ENCODE data around the gene CTRB2.

CTRB2 gene

GRCh38 chr16:75192606-75193264 lies 14.2 kb downstream of the CTRB2 start:
- Mint-ChIP-seq H3K27me3 (peaks cover 44% of the 10 kb centered on the region), H3K4me3 (no peak overlapping the region), H3K9me3 (no peaks in the 10 kb centered on the region), H3K27ac (ENCODE audit: low read depth) (no peak overlapping the region), H3K4me1 (no peaks in the 10 kb centered on the region), H3K36me3 (ENCODE audit: insufficient read depth) (no peaks in the 10 kb centered on the region)
- ATAC-seq (replicated peaks; ENCODE audit: extremely low read depth, poor library complexity, severe bottlenecking): no peak
- DNase-seq (ENCODE audit: low spot score in 2 of 2): no peak

- H3K27ac Mint-ChIP-seq (ENCODE audit: low read depth): no peak overlapping the region
- no peak overlapping the region for H3K4me3 Mint-ChIP-seq
- ATAC-seq (replicated peaks; ENCODE audit: extremely low read depth, poor library complexity, severe bottlenecking) (no peak), DNase-seq (ENCODE audit: low spot score in 2 of 2) (no peak)
- H3K4me1 Mint-ChIP-seq: no peaks in the 10 kb centered on the region
- no peaks in the 10 kb centered on the region for H3K9me3 Mint-ChIP-seq
- no peaks in the 10 kb centered on the region for H3K36me3 Mint-ChIP-seq (ENCODE audit: insufficient read depth)
- peaks cover 46% of the 10 kb centered on the region for H3K27me3 Mint-ChIP-seq
Measured at GRCh38 chr16:75189638-75190245, 17.2 kb downstream of the CTRB2 start.

- H3K27ac Mint-ChIP-seq (ENCODE audit: low read depth): no peak overlapping the region
- ATAC-seq (replicated peaks; ENCODE audit: extremely low read depth, poor library complexity, severe bottlenecking) (no peak), DNase-seq (ENCODE audit: low spot score in 2 of 2) (no peak)
- H3K36me3 Mint-ChIP-seq (ENCODE audit: insufficient read depth): no peaks in the 10 kb centered on the region
- H3K4me3 Mint-ChIP-seq: no peak overlapping the region
- H3K4me1 Mint-ChIP-seq: no peaks in the 10 kb centered on the region
- H3K27me3 Mint-ChIP-seq: peaks cover 50% of the 10 kb centered on the region
- no peaks in the 10 kb centered on the region for H3K9me3 Mint-ChIP-seq
Measured at GRCh38 chr16:75188832-75189477, 18.0 kb downstream of the CTRB2 start.

GRCh38 chr16:75181630-75182029 lies 25.3 kb downstream of the CTRB2 start:
- no peak for ATAC-seq (replicated peaks; ENCODE audit: extremely low read depth, poor library complexity, severe bottlenecking)
- Mint-ChIP-seq H3K4me1 (no peaks in the 10 kb centered on the region), H3K9me3 (peaks cover 15% of the 10 kb centered on the region), H3K27me3 (peaks cover 16% of the 10 kb centered on the region), H3K27ac (ENCODE audit: low read depth) (no peak overlapping the region), H3K4me3 (no peak overlapping the region), H3K36me3 (ENCODE audit: insufficient read depth) (no peaks in the 10 kb centered on the region)
- no peak for DNase-seq (ENCODE audit: low spot score in 2 of 2)

GRCh38 chr16:75179208-75179607 lies 27.8 kb downstream of the CTRB2 start:
- Mint-ChIP-seq H3K27me3 (no peaks in the 10 kb centered on the region), H3K9me3 (peaks cover 22% of the 10 kb centered on the region), H3K27ac (ENCODE audit: low read depth) (no peak overlapping the region), H3K36me3 (ENCODE audit: insufficient read depth) (no peaks in the 10 kb centered on the region), H3K4me3 (no peak overlapping the region), H3K4me1 (no peaks in the 10 kb centered on the region)
- DNase-seq (ENCODE audit: low spot score in 2 of 2): no peak
- ATAC-seq (replicated peaks; ENCODE audit: extremely low read depth, poor library complexity, severe bottlenecking): no peak

GRCh38 chr16:75176926-75177325 lies 30.0 kb downstream of the CTRB2 start:
- Mint-ChIP-seq H3K4me3 (no peak overlapping the region), H3K9me3 (peaks cover 40% of the 10 kb centered on the region), H3K27ac (ENCODE audit: low read depth) (no peak overlapping the region), H3K4me1 (no peaks in the 10 kb centered on the region), H3K27me3 (no peaks in the 10 kb centered on the region), H3K36me3 (ENCODE audit: insufficient read depth) (no peaks in the 10 kb centered on the region)
- DNase-seq (ENCODE audit: low spot score in 2 of 2) (no peak), ATAC-seq (replicated peaks; ENCODE audit: extremely low read depth, poor library complexity, severe bottlenecking) (no peak)

- Mint-ChIP-seq H3K36me3 (ENCODE audit: insufficient read depth) (peaks cover 2% of the 10 kb centered on the region), H3K4me3 (no peak overlapping the region), H3K4me1 (no peaks in the 10 kb centered on the region), H3K9me3 (peaks cover 43% of the 10 kb centered on the region), H3K27me3 (no peaks in the 10 kb centered on the region), H3K27ac (ENCODE audit: low read depth) (no peak overlapping the region)
- DNase-seq (ENCODE audit: low spot score in 2 of 2) (no peak), ATAC-seq (replicated peaks; ENCODE audit: extremely low read depth, poor library complexity, severe bottlenecking) (no peak)
Measured at GRCh38 chr16:75175074-75175473, 31.9 kb downstream of the CTRB2 start.

- no peak for ATAC-seq (replicated peaks; ENCODE audit: extremely low read depth, poor library complexity, severe bottlenecking)
- H3K9me3 Mint-ChIP-seq: peaks cover 50% of the 10 kb centered on the region
Measured at GRCh38 chr16:75172578-75172977, 34.4 kb downstream of the CTRB2 start.

GRCh38 chr16:75169899-75170405 lies 37.0 kb downstream of the CTRB2 start:
- no peak for DNase-seq (ENCODE audit: low spot score in 2 of 2)
- Mint-ChIP-seq H3K9me3 (peaks cover 43% of the 10 kb centered on the region), H3K36me3 (ENCODE audit: insufficient read depth) (peaks cover 23% of the 10 kb centered on the region), H3K27me3 (no peaks in the 10 kb centered on the region), H3K27ac (ENCODE audit: low read depth) (no peak overlapping the region), H3K4me1 (no peaks in the 10 kb centered on the region), H3K4me3 (no peak overlapping the region)
- ATAC-seq (replicated peaks; ENCODE audit: extremely low read depth, poor library complexity, severe bottlenecking): no peak

More at GRCh38 chr16:75172578-75172977, 34.4 kb downstream of the CTRB2 start:
- H3K4me1 Mint-ChIP-seq: no peaks in the 10 kb centered on the region
- DNase-seq (ENCODE audit: low spot score in 2 of 2): no peak
- peaks cover 15% of the 10 kb centered on the region for H3K36me3 Mint-ChIP-seq (ENCODE audit: insufficient read depth)
- H3K27ac Mint-ChIP-seq (ENCODE audit: low read depth): no peak overlapping the region
- no peaks in the 10 kb centered on the region for H3K27me3 Mint-ChIP-seq
- no peak overlapping the region for H3K4me3 Mint-ChIP-seq

GRCh38 chr16:75160386-75160785 lies 46.6 kb downstream of the CTRB2 start:
- Mint-ChIP-seq H3K4me3 (no peak overlapping the region), H3K27ac (ENCODE audit: low read depth) (no peak overlapping the region), H3K27me3 (no peaks in the 10 kb centered on the region), H3K4me1 (peaks cover 8% of the 10 kb centered on the region), H3K36me3 (ENCODE audit: insufficient read depth) (peaks cover 10% of the 10 kb centered on the region), H3K9me3 (no peaks in the 10 kb centered on the region)
- DNase-seq (ENCODE audit: low spot score in 2 of 2) (no peak), ATAC-seq (replicated peaks; ENCODE audit: extremely low read depth, poor library complexity, severe bottlenecking) (no peak)
